CD14-positive monocyte (primary cell): ENCODE measurements around the gene PHACTR2. TPM values are rescaled to one million over a fixed set of nuclear protein-coding genes. Genes with fewer than 3 reads are reported as not detected.

Experiments
- DNase-seq, 3 donors: peaks; one replicate each; pipeline ENCODE4 v3.0.0-alpha.2; 2011 to 2022
- H2AFZ ChIP-seq: 2 replicates; pipeline ENCODE4 v1.6.0; 2012; ENCODE audit warnings: mild to moderate bottlenecking, low read depth, low read length, inconsistent platforms; ENCODE audit not compliant: insufficient read depth, poor library complexity, severe bottlenecking
- H3K27ac ChIP-seq, 2 donors: 1 replicate in 1 of 2; 2 replicates in 1 of 2; pipeline ENCODE4 v1.5.1; 2012 to 2013; ENCODE audit warnings: low read length in 2 of 2, control low read depth in 1 of 2, inconsistent platforms in 1 of 2, low read depth in 1 of 2, mild to moderate bottlenecking in 1 of 2
- H3K27me3 ChIP-seq, 2 donors: one replicate each; pipeline versions ENCODE4 v1.6.0 to v1.6.1; 2011 to 2013; ENCODE audit warnings: low read length in 2 of 2; ENCODE audit not compliant: control insufficient read depth in 2 of 2, insufficient read depth in 2 of 2
- H3K36me3 ChIP-seq, 2 donors: replicated peaks in 1 of 2; 1 replicate in 1 of 2; 2 replicates in 1 of 2; pipeline versions ENCODE4 v1.5.1 to v1.6.1; 2012 to 2013; ENCODE audit warnings: low read length in 2 of 2, control low read depth in 1 of 2, inconsistent platforms in 1 of 2, mild to moderate bottlenecking in 1 of 2; ENCODE audit not compliant: insufficient read depth in 2 of 2, control insufficient read depth in 1 of 2
- H3K4me1 ChIP-seq, 2 donors: 1 replicate in 1 of 2; 2 replicates in 1 of 2; pipeline versions ENCODE4 v1.5.1 to v1.6.1; 2012 to 2013; ENCODE audit warnings: low read length in 2 of 2, control low read depth in 1 of 2, inconsistent platforms in 1 of 2, mild to moderate bottlenecking in 1 of 2, moderate library complexity in 1 of 2; ENCODE audit not compliant: insufficient read depth in 2 of 2, control insufficient read depth in 1 of 2
- H3K4me2 ChIP-seq: replicated peaks from 2 replicates; pipeline ENCODE3; 2012; ENCODE audit warnings: low read length, moderate library complexity, mild to moderate bottlenecking; ENCODE audit not compliant: poor library complexity, severe bottlenecking; ENCODE audit errors: extremely low read depth
- H3K4me3 ChIP-seq, 3 experiments: fragments of 200-600 bp in 1 of 3; sonication (generic) in 1 of 3; replicated peaks in 1 of 3; 1 replicate in 2 of 3; 2 replicates in 1 of 3; pipeline ENCODE4 v1.5.1; 2011 to 2013; ENCODE audit warnings: low read length in 3 of 3, mild to moderate bottlenecking in 3 of 3, control low read depth in 2 of 3, low read depth in 2 of 3, inconsistent platforms in 1 of 3, moderate library complexity in 1 of 3
- H3K79me2 ChIP-seq: 2 replicates; pipeline ENCODE4 v1.6.0; 2012; ENCODE audit warnings: mild to moderate bottlenecking, control low read depth, inconsistent platforms, low read length, moderate library complexity; ENCODE audit not compliant: insufficient read depth
- H3K9ac ChIP-seq: 2 replicates; pipeline ENCODE4 v1.6.0; 2017; ENCODE audit warnings: low read length, mild to moderate bottlenecking; ENCODE audit not compliant: insufficient read depth, poor library complexity, severe bottlenecking
- H3K9me3 ChIP-seq, 2 donors: replicated peaks in 1 of 2; 1 replicate in 1 of 2; 2 replicates in 1 of 2; pipeline versions ENCODE4 v1.5.1 to v1.6.1; 2012 to 2013; ENCODE audit warnings: low read length in 2 of 2, control low read depth in 1 of 2; ENCODE audit not compliant: control insufficient read depth in 1 of 2, insufficient read depth in 1 of 2
- H4K20me1 ChIP-seq: 2 replicates; pipeline ENCODE4 v1.6.0; 2012; ENCODE audit warnings: mild to moderate bottlenecking, low read length, control low read depth, moderate library complexity; ENCODE audit not compliant: insufficient read depth
- H3K27ac Mint-ChIP-seq, 7 donors: one replicate each; pipeline ENCODE4 v1.8.0; 2020; ENCODE audit warnings: mild to moderate bottlenecking in 7 of 7, mixed read lengths in 7 of 7, moderate library complexity in 6 of 7, inconsistent platforms in 2 of 7
- H3K27me3 Mint-ChIP-seq, 3 donors: one replicate each; pipeline ENCODE4 v1.8.0; 2021 to 2022; ENCODE audit warnings: low read depth in 3 of 3, mild to moderate bottlenecking in 3 of 3, mixed read lengths in 3 of 3, moderate library complexity in 3 of 3, inconsistent platforms in 1 of 3
- H3K36me3 Mint-ChIP-seq, 2 donors: one replicate each; pipeline ENCODE4 v1.8.0; 2020; ENCODE audit warnings: mixed read lengths in 2 of 2, inconsistent platforms in 1 of 2, mild to moderate bottlenecking in 1 of 2
- H3K4me1 Mint-ChIP-seq: one replicate; pipeline ENCODE4 v1.8.0; 2020; ENCODE audit warnings: mild to moderate bottlenecking, mixed read lengths
- H3K4me3 Mint-ChIP-seq, 2 donors: one replicate each; pipeline ENCODE4 v1.8.0; 2020; ENCODE audit warnings: mild to moderate bottlenecking in 2 of 2, mixed read lengths in 2 of 2, moderate library complexity in 1 of 2
- H3K9me3 Mint-ChIP-seq, 7 donors: one replicate each; pipeline ENCODE4 v1.8.0; 2020 to 2022; ENCODE audit warnings: mixed read lengths in 7 of 7, mild to moderate bottlenecking in 6 of 7, moderate library complexity in 6 of 7, inconsistent platforms in 2 of 7
- WGBS: methylation state at CpG from one replicate; pipeline ENCODE4 v1.1.5; 2013; ENCODE audit warnings: missing lambda C conversion rate; ENCODE audit not compliant: insufficient coverage; 5-methylcytosine and 5-hydroxymethylcytosine counted together
- intact Hi-C, 2 donors: fragments of 100-400 bp; cut with micrococcal nuclease; formaldehyde crosslinking; loops; one replicate each; pipeline versions ENCODE4 v1.15.0 to v1.15.1; 2023
- polyA plus RNA-seq, 3 donors: library from polyadenylated mRNA; depleted of rRNA in 1 of 3; unstranded in 2 of 3; stranded (reverse) in 1 of 3; fragments of 300-500 nt in 2 of 3; fragments of >200 nt in 1 of 3; fragmentation: Illumina TruSeq in 2 of 3; gene quantifications; 1 replicate in 2 of 3; 2 replicates in 1 of 3; pipeline ENCODE4 v1.2.3, GENCODE V29; 2012 to 2021
- TF ChIP-seq, protein P1 (sequence below): fragments of 200-600 bp; IDR thresholded peaks from one replicate; pipeline ENCODE4 v1.8.0; 2022; ENCODE audit warnings: antibody characterized with exemption, mild to moderate bottlenecking

PHACTR2 gene
- polyA plus RNA-seq, 3 donors = 9.6 to 11.6 (median 11.2) TPM

- DNase-seq = no peak
- H3K4me3 ChIP-seq = no peak overlapping the region
- Mint-ChIP-seq H3K27me3 (no peaks in the 10 kb centered on the region), H3K27ac (peak overlapping the region in 1 of 7 donors; percentile 37), H3K4me3 (no peak overlapping the region), H3K9me3 (no peaks in the 10 kb centered on the region), H3K4me1 (peaks cover 34% of the 10 kb centered on the region), H3K36me3 (peaks cover 32 to 39% of the 10 kb centered on the region in 2 donors)
- H3K4me1 ChIP-seq = peaks cover 16 to 19% of the 10 kb centered on the region in 2 donors
- H3K9ac ChIP-seq = no peak overlapping the region
- H2AFZ ChIP-seq = no peak overlapping the region
- H3K27me3 ChIP-seq = no peaks in the 10 kb centered on the region
- H3K79me2 ChIP-seq = no peaks in the 10 kb centered on the region
- TF ChIP-seq, protein P1, sequence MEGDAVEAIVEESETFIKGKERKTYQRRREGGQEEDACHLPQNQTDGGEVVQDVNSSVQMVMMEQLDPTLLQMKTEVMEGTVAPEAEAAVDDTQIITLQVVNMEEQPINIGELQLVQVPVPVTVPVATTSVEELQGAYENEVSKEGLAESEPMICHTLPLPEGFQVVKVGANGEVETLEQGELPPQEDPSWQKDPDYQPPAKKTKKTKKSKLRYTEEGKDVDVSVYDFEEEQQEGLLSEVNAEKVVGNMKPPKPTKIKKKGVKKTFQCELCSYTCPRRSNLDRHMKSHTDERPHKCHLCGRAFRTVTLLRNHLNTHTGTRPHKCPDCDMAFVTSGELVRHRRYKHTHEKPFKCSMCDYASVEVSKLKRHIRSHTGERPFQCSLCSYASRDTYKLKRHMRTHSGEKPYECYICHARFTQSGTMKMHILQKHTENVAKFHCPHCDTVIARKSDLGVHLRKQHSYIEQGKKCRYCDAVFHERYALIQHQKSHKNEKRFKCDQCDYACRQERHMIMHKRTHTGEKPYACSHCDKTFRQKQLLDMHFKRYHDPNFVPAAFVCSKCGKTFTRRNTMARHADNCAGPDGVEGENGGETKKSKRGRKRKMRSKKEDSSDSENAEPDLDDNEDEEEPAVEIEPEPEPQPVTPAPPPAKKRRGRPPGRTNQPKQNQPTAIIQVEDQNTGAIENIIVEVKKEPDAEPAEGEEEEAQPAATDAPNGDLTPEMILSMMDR = no peak
- intact Hi-C loops = no loop called here
- H3K36me3 ChIP-seq = peaks cover 2 to 37% of the 10 kb centered on the region in 2 donors
- H3K4me2 ChIP-seq = no peak overlapping the region
- no peak overlapping the region for H3K27ac ChIP-seq
- H3K9me3 ChIP-seq = no peaks in the 10 kb centered on the region
- WGBS = 100% methylated on average over 1 of the region's 5 CpGs
- no peaks in the 10 kb centered on the region for H4K20me1 ChIP-seq
Observed at GRCh38 chr6:143757346-143757832, 79.6 kb downstream of the PHACTR2 start.

GRCh38 chr6:143758551-143758950 is 80.8 kb downstream of the PHACTR2 start:
- Mint-ChIP-seq H3K4me1 (peaks cover 34% of the 10 kb centered on the region), H3K9me3 (no peaks in the 10 kb centered on the region), H3K4me3 (no peak overlapping the region), H3K27ac (no peak overlapping the region), H3K36me3 (peaks cover 32 to 37% of the 10 kb centered on the region in 2 donors), H3K27me3 (no peaks in the 10 kb centered on the region)
- Histone ChIP-seq H3K27ac (no peak overlapping the region), H2AFZ (no peak overlapping the region), H3K4me2 (no peak overlapping the region), H3K4me1 (peaks cover 16 to 19% of the 10 kb centered on the region in 2 donors), H3K9ac (no peak overlapping the region), H3K36me3 (peaks cover 2 to 33% of the 10 kb centered on the region in 2 donors), H3K4me3 (no peak overlapping the region), H4K20me1 (no peaks in the 10 kb centered on the region), H3K9me3 (no peaks in the 10 kb centered on the region), H3K79me2 (no peaks in the 10 kb centered on the region), H3K27me3 (no peaks in the 10 kb centered on the region)
- intact Hi-C loops = no loop called here
- TF ChIP-seq, protein P1 = no peak
- DNase-seq = no peak
